Heart left ventricle (tissue), 13 donors: ENCODE measurements around the gene PYROXD2.

ENCODE experiments used
- POLR2A ChIP-seq, 2 donors: fragments of 450-650 bp; IDR thresholded peaks; one replicate each; pipeline ENCODE4 v1.6.1; 2017; ENCODE audit warnings: antibody characterized with exemption in 2 of 2, mild to moderate bottlenecking in 2 of 2, moderate library complexity in 2 of 2
- TF ChIP-seq, protein P1 (sequence below), 12 donors: fragments of 200-600 bp; sonication (generic) in 4 of 12; IDR thresholded peaks; one replicate each; pipeline versions ENCODE4 v1.5.0 to v1.8.0; 2018 to 2022; ENCODE audit warnings: antibody characterized with exemption in 12 of 12, mild to moderate bottlenecking in 5 of 12
- donor health status: ischemic (EF 13 %, LVEDD 7.1; RV severe dilation, severe dysfunction).
- donor health status: DM: no; HTN: yes; CAD: no.
- donor health status: DM: no; HTN: no; CAD: no.
- donor health status: ischemic (EF 25% LVEDD 6.9; RV normal size, moderate dysfunction).
- donor health status: ischemic (EF 25% LVEDD 5.7; RV mildly dilated, moderate dysfunction).
- donor health status: ischemic (EF 35%, LVEDD 5.7; RV mildly dilated, moderate dysfunction).
- donor health status: nonischemic (EF 11% LVEDD 7.7; RV severe dilation, severe dysfunction).
- donor health status: DM: yes; HTN: yes; CAD: no.
- donor health status: PGD.
- donor health status: ischemic (EF 29% LVEDD 5.4; RV normal size, mild dysfunction).
- donor health status: nonischemic (EF 23%, LVEDD 6.1; RV moderate dilation, normal function).

DNA sequence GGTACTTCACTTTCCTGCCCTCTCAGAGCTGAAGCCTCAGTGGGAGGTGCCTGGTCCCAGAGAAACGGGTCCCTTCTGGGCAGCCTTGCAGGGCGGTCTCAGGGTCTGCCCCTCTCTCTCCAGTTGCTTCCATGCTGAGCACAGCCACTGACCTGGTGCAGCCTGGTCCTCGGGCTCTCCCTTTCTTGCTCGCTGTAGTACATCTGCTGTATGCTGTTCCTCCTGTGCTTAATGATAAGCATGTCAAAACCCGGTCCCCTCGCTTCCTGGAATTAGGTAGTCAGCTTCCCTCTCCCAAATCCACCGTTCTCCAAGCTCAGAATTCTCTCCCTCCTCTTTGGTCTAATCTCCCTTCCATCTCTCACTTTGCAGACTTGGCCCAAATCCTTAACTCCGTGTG lies 42.7 kb upstream of the PYROXD2 start:
- TF ChIP-seq, protein P1, sequence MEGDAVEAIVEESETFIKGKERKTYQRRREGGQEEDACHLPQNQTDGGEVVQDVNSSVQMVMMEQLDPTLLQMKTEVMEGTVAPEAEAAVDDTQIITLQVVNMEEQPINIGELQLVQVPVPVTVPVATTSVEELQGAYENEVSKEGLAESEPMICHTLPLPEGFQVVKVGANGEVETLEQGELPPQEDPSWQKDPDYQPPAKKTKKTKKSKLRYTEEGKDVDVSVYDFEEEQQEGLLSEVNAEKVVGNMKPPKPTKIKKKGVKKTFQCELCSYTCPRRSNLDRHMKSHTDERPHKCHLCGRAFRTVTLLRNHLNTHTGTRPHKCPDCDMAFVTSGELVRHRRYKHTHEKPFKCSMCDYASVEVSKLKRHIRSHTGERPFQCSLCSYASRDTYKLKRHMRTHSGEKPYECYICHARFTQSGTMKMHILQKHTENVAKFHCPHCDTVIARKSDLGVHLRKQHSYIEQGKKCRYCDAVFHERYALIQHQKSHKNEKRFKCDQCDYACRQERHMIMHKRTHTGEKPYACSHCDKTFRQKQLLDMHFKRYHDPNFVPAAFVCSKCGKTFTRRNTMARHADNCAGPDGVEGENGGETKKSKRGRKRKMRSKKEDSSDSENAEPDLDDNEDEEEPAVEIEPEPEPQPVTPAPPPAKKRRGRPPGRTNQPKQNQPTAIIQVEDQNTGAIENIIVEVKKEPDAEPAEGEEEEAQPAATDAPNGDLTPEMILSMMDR (IDR thresholded peaks at IDR 0.05), result no peak
- TF ChIP-seq POLR2A (IDR thresholded peaks at IDR 0.05), result no peak
